Measurements from ENCODE around the gene DSCAM. TPM values are rescaled to one million over a fixed set of nuclear protein-coding genes. Genes with fewer than 3 reads are reported as not detected.

Gene DSCAM
- total and polyA plus RNA-seq, 2 experiments from 2014 or later = 0.07 TPM; not detected in 1

DNA sequence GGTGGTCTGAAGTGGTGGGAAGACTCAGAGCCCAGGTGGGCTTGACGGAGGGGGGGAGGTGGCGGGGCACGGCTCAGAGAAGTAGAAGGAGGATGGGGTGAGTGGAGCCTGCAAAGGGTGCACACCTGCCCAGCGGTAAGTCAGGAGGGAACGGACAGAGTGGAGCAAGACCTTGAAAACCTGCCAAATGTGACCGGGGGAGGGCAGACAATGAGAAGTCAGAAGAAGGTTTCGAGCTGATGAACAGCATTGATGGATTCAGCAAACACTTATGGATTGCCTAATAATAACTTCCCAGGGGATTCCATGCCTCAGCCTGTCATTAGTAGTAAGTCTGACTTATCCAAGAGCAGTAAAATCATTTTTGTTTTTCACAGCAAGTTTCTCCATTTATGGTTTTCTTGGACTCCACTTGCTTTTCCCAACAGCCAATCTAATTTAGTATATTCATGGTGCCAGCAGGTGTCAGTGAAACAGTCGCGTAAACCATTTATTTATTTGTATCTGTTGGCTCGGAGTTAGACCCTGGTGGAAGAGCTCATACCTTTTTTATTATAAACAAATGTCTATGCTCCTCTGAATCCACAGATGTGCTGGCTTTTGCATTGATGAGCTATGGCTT lies 700.6 kb downstream of the DSCAM start:
- Mint-ChIP-seq H3K27me3 (ENCODE audit: insufficient read depth, low read depth, poor library complexity) (no peaks in the 10 kb centered on the region), H3K4me3 (no peak overlapping the region), H3K36me3 (ENCODE audit: low read depth) (no peaks in the 10 kb centered on the region), H3K27ac (no peak overlapping the region), H3K4me1 (no peaks in the 10 kb centered on the region), H3K9me3 (peaks cover 44% of the 10 kb centered on the region)
- no peak for TF ChIP-seq EZH2 (IDR thresholded peaks at IDR 0.05; ENCODE audit: low read depth, unreplicated experiment)
- TF ChIP-seq EZH2phosphoT487 (IDR thresholded peaks at IDR 0.05; ENCODE audit: unreplicated experiment) = no peak
- no peak for TF ChIP-seq ZNF331 (CRISPR knock-in tag; IDR thresholded peaks at IDR 0.05; ENCODE audit: low read depth)
- TF ChIP-seq ZNF462 (CRISPR knock-in tag; IDR thresholded peaks at IDR 0.05) = no peak
- no peak for TF ChIP-seq CTCF (conservative IDR thresholded peaks at IDR 0.05; ENCODE audit: low read depth in 2 of 2)
- no peak for TF ChIP-seq REST (IDR thresholded peaks at IDR 0.05; ENCODE audit: unreplicated experiment)
- no peak for TF ChIP-seq STAT1 (IDR thresholded peaks at IDR 0.05; ENCODE audit: unreplicated experiment)
- TF ChIP-seq, protein P1, sequence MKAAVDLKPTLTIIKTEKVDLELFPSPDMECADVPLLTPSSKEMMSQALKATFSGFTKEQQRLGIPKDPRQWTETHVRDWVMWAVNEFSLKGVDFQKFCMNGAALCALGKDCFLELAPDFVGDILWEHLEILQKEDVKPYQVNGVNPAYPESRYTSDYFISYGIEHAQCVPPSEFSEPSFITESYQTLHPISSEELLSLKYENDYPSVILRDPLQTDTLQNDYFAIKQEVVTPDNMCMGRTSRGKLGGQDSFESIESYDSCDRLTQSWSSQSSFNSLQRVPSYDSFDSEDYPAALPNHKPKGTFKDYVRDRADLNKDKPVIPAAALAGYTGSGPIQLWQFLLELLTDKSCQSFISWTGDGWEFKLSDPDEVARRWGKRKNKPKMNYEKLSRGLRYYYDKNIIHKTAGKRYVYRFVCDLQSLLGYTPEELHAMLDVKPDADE (IDR thresholded peaks at IDR 0.05) = no peak
- TF ChIP-seq ZNF114 (CRISPR knock-in tag; IDR thresholded peaks at IDR 0.05) = no peak
- no peak for TF ChIP-seq POLR2AphosphoS5 (IDR thresholded peaks at IDR 0.05; ENCODE audit: low read depth)
- TF ChIP-seq NANOG (IDR thresholded peaks at IDR 0.05; ENCODE audit: borderline replicate concordance) = no peak
- TF ChIP-seq JUNB (IDR thresholded peaks at IDR 0.05; ENCODE audit: unreplicated experiment) = no peak
- no peak for TF ChIP-seq CREB1 (CRISPR knock-in tag; IDR thresholded peaks at IDR 0.05; ENCODE audit: low read depth)
- no peaks in the 10 kb centered on the region for H3K4me1 ChIP-seq (ENCODE audit: insufficient read depth)
- no peaks in the 10 kb centered on the region for H3F3A ChIP-seq (replicated peaks; ENCODE audit: low read depth)
- no peaks in the 10 kb centered on the region for H3K27me3 ChIP-seq (ENCODE audit: insufficient read depth)
- no peak overlapping the region for H3K4me2 ChIP-seq
- H3K9me2 ChIP-seq (ENCODE audit: insufficient read depth) = 0 out of 2 replicates have a peak, but pooled peaks cover 6% of the 10 kb centered on the region
- no peak overlapping the region for H2AFZ ChIP-seq
- H3K36me3 ChIP-seq (ENCODE audit: insufficient read depth) = no peaks in the 10 kb centered on the region
- no peak overlapping the region for H3K27ac ChIP-seq (ENCODE audit: low read depth)
- DNase-seq (ENCODE audit: low spot score) (no peak), ATAC-seq (no peak)
- H3K79me2 ChIP-seq (replicated peaks; ENCODE audit: insufficient read depth) = no peaks in the 10 kb centered on the region
- H4K20me1 ChIP-seq (replicated peaks; ENCODE audit: insufficient read depth) = no peaks in the 10 kb centered on the region
- H3K4me3 ChIP-seq = no peak overlapping the region

All from GM23338 (cell line).